Epithelial cell of proximal tubule (primary cell): ENCODE data around the gene SYT17. TPM values are rescaled to one million over a fixed set of nuclear protein-coding genes. Genes with fewer than 3 reads are reported as not detected.

Experiments
- DNase-seq: peaks from one replicate; pipeline ENCODE4 v3.0.0-alpha.2; 2011; ENCODE audit warnings: low read depth
- H3K4me3 ChIP-seq: 2 replicates; pipeline ENCODE4 v1.5.1; 2011; ENCODE audit warnings: low read depth, mild to moderate bottlenecking, low read length
- CTCF ChIP-seq: conservative IDR thresholded peaks from 2 replicates; pipeline ENCODE4 v1.5.1; 2012; ENCODE audit warnings: low read depth, mild to moderate bottlenecking, low read length
- total RNA-seq: library from RNA; depleted of rRNA; stranded (reverse); fragments of >200 nt; gene quantifications from 2 replicates; pipeline ENCODE4 v1.2.3, GENCODE V29; 2015

SYT17 gene
- total RNA-seq, 1 donor from 2014 or later = 1.2 TPM

GRCh38 chr16:19164285-19164684 is 3.8 kb upstream of the SYT17 start:
- no peak overlapping the region for H3K4me3 ChIP-seq
- no peak for TF ChIP-seq CTCF
- no peak for DNase-seq

- no peak for DNase-seq
- no peak for TF ChIP-seq CTCF
Observed at GRCh38 chr16:19165101-19165500, 2.9 kb upstream of the SYT17 start.

GRCh38 chr16:19166500-19166899 is 1.5 kb upstream of the SYT17 start:
- no peak for DNase-seq
- no peak overlapping the region for H3K4me3 ChIP-seq
- no peak for TF ChIP-seq CTCF

More at GRCh38 chr16:19165101-19165500, 2.9 kb upstream of the SYT17 start:
- H3K4me3 ChIP-seq = no peak overlapping the region

- DNase-seq = no peak
- H3K4me3 ChIP-seq = no peak overlapping the region
- TF ChIP-seq CTCF = no peak
Observed at GRCh38 chr16:19168371-19169081, 486 bp downstream of the SYT17 start.

- H3K4me3 ChIP-seq = no peak overlapping the region
- TF ChIP-seq CTCF = no peak
- DNase-seq = no peak
Observed at GRCh38 chr16:19169082-19169639, 1.1 kb downstream of the SYT17 start.

- no peak overlapping the region for H3K4me3 ChIP-seq
- TF ChIP-seq CTCF = no peak
- DNase-seq = no peak
Observed at GRCh38 chr16:19170043-19170655, 2.1 kb downstream of the SYT17 start.
